Psoas muscle (tissue), 8 donors: ENCODE data around the gene UNC5C. TPM values are rescaled to one million over a fixed set of nuclear protein-coding genes. Genes with fewer than 3 reads are reported as not detected.

Experiments used
- ATAC-seq, 4 donors: fragments of 200-7000 bp; cut with Tn5 transposase; one replicate each; pipeline ENCODE4 v1.9.1; 2020; ENCODE audit warnings: moderate library complexity in 3 of 4, mild to moderate bottlenecking in 2 of 4
- DNase-seq, 2 donors: peaks; one replicate each; pipeline ENCODE4 v3.0.0-alpha.2; 2020
- H3K27ac ChIP-seq: fragments of 200-600 bp; one replicate; pipeline ENCODE4 v1.8.0; 2022
- H3K27me3 ChIP-seq, 3 donors: fragments of 200-600 bp in 1 of 3; one replicate each; pipeline versions ENCODE4 v1.6.1 to v1.8.0; 2013 to 2022; ENCODE audit warnings: low read length in 2 of 3, mild to moderate bottlenecking in 2 of 3, moderate library complexity in 1 of 3; ENCODE audit not compliant: insufficient read depth in 3 of 3
- H3K36me3 ChIP-seq, 2 donors: fragments of 200-600 bp in 1 of 2; one replicate each; pipeline versions ENCODE4 v1.6.1 to v1.8.0; 2013 to 2022; ENCODE audit warnings: low read depth in 1 of 2, mild to moderate bottlenecking in 1 of 2, moderate library complexity in 1 of 2; ENCODE audit not compliant: insufficient read depth in 1 of 2
- H3K4me1 ChIP-seq: fragments of 200-600 bp; one replicate; pipeline ENCODE4 v1.8.0; 2022
- H3K4me3 ChIP-seq: fragments of 200-600 bp; one replicate; pipeline ENCODE4 v1.8.0; 2022; ENCODE audit warnings: mild to moderate bottlenecking
- H3K9me3 ChIP-seq: fragments of 200-600 bp; one replicate; pipeline ENCODE4 v1.8.0; 2022
- WGBS, 3 donors: extraction: QIAGEN DNeasy Blood & Tissue Kit; methylation state at CpG; one replicate each; pipeline versions ENCODE4 v1.1.6 to v1.1.7; 2013; 5-methylcytosine and 5-hydroxymethylcytosine counted together
- intact Hi-C, 2 donors: fragments of 100-400 bp; cut with DNase I; formaldehyde crosslinking; loops; one replicate each; pipeline versions ENCODE4 v1.11.0 to v1.14.2; 2022
- polyA plus RNA-seq, 3 donors: library from polyadenylated mRNA; stranded (reverse); fragments of 200-250 nt; gene quantifications; one replicate each; pipeline ENCODE4 v1.2.3, GENCODE V29; 2013
- total RNA-seq, 4 donors: library from RNA; stranded (reverse); fragmentation: NEBNext Ultra II Directional in 2 of 4; extraction: Animal tissue kit (Norgen Biotek cat#: 25700) in 2 of 4; gene quantifications; one replicate each; pipeline versions ENCODE4 v1.2.1 to v1.2.4, GENCODE V29; 2021 to 2023
- TF ChIP-seq, protein P1 (sequence below): fragments of 200-600 bp; IDR thresholded peaks from one replicate; pipeline ENCODE4 v1.8.0; 2022; ENCODE audit warnings: antibody characterized with exemption
- donor health status: healthy with polysubstance abuse.
- donor health status: DM: no; HTN: no; CAD: no; lungs with moderate emphysema.
- donor health status: Bipolar disorder and iron deficiency.
- donor health status: healthy.
- donor health status: DM: yes; HTN: yes; CAD: no.
- donor health status: DM: no; HTN: no; CAD: no.
- donor health status: DM: no; HTN: no; CAD: no.
- donor health status: DM: yes; HTN: yes; CAD: no.

The UNC5C gene
- total and polyA plus RNA-seq, 7 donors, result 0.04 to 1.1 (median 0.19) TPM

- H3K36me3 ChIP-seq, result no peaks in the 10 kb centered on the region
- H3K9me3 ChIP-seq, result no peaks in the 10 kb centered on the region
- TF ChIP-seq, protein P1, sequence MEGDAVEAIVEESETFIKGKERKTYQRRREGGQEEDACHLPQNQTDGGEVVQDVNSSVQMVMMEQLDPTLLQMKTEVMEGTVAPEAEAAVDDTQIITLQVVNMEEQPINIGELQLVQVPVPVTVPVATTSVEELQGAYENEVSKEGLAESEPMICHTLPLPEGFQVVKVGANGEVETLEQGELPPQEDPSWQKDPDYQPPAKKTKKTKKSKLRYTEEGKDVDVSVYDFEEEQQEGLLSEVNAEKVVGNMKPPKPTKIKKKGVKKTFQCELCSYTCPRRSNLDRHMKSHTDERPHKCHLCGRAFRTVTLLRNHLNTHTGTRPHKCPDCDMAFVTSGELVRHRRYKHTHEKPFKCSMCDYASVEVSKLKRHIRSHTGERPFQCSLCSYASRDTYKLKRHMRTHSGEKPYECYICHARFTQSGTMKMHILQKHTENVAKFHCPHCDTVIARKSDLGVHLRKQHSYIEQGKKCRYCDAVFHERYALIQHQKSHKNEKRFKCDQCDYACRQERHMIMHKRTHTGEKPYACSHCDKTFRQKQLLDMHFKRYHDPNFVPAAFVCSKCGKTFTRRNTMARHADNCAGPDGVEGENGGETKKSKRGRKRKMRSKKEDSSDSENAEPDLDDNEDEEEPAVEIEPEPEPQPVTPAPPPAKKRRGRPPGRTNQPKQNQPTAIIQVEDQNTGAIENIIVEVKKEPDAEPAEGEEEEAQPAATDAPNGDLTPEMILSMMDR, result no peak
- intact Hi-C loops, result no loop called here
- no peaks in the 10 kb centered on the region for H3K27me3 ChIP-seq
- no peaks in the 10 kb centered on the region for H3K4me1 ChIP-seq
- DNase-seq (no peak), ATAC-seq (no peak)
- H3K4me3 ChIP-seq, result no peak overlapping the region
- H3K27ac ChIP-seq, result no peak overlapping the region
- 53 to 69% (median 61%) methylated on average over 4 of the region's 4 CpGs for WGBS, 3 donors
These were observed 20.3 kb downstream of the UNC5C start for GRCh38 chr4:95528388-95528948.

GRCh38 chr4:95526075-95526474 is 22.7 kb downstream of the UNC5C start:
- no peak for ATAC-seq
- Histone ChIP-seq H3K36me3 (no peaks in the 10 kb centered on the region), H3K4me1 (no peaks in the 10 kb centered on the region), H3K4me3 (no peak overlapping the region), H3K27me3 (no peaks in the 10 kb centered on the region), H3K9me3 (no peaks in the 10 kb centered on the region), H3K27ac (no peak overlapping the region)
- intact Hi-C loops, result no loop called here
- DNase-seq, result no peak
- WGBS, 3 donors, result 80 to 89% (median 86%) methylated on average over 2 of the region's 2 CpGs
- TF ChIP-seq, protein P1, result no peak

GRCh38 chr4:95524729-95525128 is 24.0 kb downstream of the UNC5C start:
- WGBS, 3 donors, result 26 to 36% (median 30%) methylated on average over 2 of the region's 2 CpGs
- intact Hi-C loops, result no loop called here
- TF ChIP-seq, protein P1, result no peak
- DNase-seq, result no peak
- no peak for ATAC-seq
- no peaks in the 10 kb centered on the region for H3K36me3 ChIP-seq
- H3K4me1 ChIP-seq, result no peaks in the 10 kb centered on the region
- H3K4me3 ChIP-seq, result no peak overlapping the region
- no peak overlapping the region for H3K27ac ChIP-seq
- H3K27me3 ChIP-seq, result no peaks in the 10 kb centered on the region
- H3K9me3 ChIP-seq, result no peaks in the 10 kb centered on the region

GRCh38 chr4:95524184-95524583 is 24.6 kb downstream of the UNC5C start:
- ATAC-seq (no peak), DNase-seq (no peak)
- intact Hi-C loops, result no loop called here
- TF ChIP-seq, protein P1, result no peak
- H3K36me3 ChIP-seq, result no peaks in the 10 kb centered on the region
- H3K4me1 ChIP-seq, result no peaks in the 10 kb centered on the region
- 83 to 96% (median 96%) methylated on average over 1 of the region's 1 CpG for WGBS, 3 donors
- H3K27ac ChIP-seq, result no peak overlapping the region
- no peak overlapping the region for H3K4me3 ChIP-seq
- no peaks in the 10 kb centered on the region for H3K27me3 ChIP-seq
- no peaks in the 10 kb centered on the region for H3K9me3 ChIP-seq
